ENCODE results near the gene PRG3.

PRG3 gene

DNA sequence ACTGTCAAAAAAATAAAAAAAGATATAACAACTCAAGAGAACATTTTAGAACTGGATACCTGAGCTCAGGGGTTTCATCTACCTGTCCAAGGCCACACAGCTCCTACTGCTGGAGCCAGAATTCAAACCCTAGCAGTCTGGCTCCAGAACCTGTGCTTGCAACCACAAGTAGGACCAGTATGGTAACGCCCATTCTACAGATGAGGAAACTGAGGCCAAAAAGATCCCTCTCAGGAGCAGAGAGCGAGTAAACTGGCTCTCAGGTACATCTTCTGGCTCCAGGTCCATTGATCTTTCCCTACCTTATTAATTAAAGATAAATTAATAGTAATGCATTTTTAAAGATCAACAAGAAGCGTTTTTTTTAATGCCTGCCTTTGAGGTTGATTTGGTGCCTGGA, 23.6 kb downstream of the PRG3 start:
- no peaks in the 10 kb centered on the region for H3K27me3 ChIP-seq (ENCODE audit: insufficient read depth, low read length, poor library complexity, severe bottlenecking)
- H3K4me1 ChIP-seq (ENCODE audit: insufficient read depth, low read length, poor library complexity, severe bottlenecking): peaks cover 49% of the 10 kb centered on the region
- H3K9me3 ChIP-seq (ENCODE audit: insufficient read depth, low read depth, low read length): no peaks in the 10 kb centered on the region
- peak overlapping the region; percentile 34 for H3K9ac ChIP-seq (ENCODE audit: low read depth, low read length, poor library complexity, severe bottlenecking)
- no peaks in the 10 kb centered on the region for H3K36me3 ChIP-seq (ENCODE audit: insufficient read depth, low read length)
- H3K4me3 ChIP-seq (ENCODE audit: low read length, poor library complexity, severe bottlenecking): no peak overlapping the region
- peaks cover 12% of the 10 kb centered on the region for H3F3A ChIP-seq (ENCODE audit: low read depth)
- no peaks in the 10 kb centered on the region for H3K9me2 ChIP-seq (replicated peaks; ENCODE audit: low read depth, low read length)
- no peak overlapping the region for H3K4me2 ChIP-seq (ENCODE audit: low read depth, low read length, poor library complexity, severe bottlenecking)
- TF ChIP-seq, protein P1, sequence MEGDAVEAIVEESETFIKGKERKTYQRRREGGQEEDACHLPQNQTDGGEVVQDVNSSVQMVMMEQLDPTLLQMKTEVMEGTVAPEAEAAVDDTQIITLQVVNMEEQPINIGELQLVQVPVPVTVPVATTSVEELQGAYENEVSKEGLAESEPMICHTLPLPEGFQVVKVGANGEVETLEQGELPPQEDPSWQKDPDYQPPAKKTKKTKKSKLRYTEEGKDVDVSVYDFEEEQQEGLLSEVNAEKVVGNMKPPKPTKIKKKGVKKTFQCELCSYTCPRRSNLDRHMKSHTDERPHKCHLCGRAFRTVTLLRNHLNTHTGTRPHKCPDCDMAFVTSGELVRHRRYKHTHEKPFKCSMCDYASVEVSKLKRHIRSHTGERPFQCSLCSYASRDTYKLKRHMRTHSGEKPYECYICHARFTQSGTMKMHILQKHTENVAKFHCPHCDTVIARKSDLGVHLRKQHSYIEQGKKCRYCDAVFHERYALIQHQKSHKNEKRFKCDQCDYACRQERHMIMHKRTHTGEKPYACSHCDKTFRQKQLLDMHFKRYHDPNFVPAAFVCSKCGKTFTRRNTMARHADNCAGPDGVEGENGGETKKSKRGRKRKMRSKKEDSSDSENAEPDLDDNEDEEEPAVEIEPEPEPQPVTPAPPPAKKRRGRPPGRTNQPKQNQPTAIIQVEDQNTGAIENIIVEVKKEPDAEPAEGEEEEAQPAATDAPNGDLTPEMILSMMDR (conservative IDR thresholded peaks at IDR 0.05; ENCODE audit: low read length): no peak
- no peak for TF ChIP-seq EZH2phosphoT487 (IDR thresholded peaks at IDR 0.05; ENCODE audit: borderline replicate concordance)
- H3K79me2 ChIP-seq (ENCODE audit: insufficient read depth, low read length): no peaks in the 10 kb centered on the region
- no peak overlapping the region for H2AFZ ChIP-seq (ENCODE audit: low read length)
- H4K20me1 ChIP-seq (ENCODE audit: insufficient read depth, low read length, poor library complexity, severe bottlenecking): no peaks in the 10 kb centered on the region

DNA sequence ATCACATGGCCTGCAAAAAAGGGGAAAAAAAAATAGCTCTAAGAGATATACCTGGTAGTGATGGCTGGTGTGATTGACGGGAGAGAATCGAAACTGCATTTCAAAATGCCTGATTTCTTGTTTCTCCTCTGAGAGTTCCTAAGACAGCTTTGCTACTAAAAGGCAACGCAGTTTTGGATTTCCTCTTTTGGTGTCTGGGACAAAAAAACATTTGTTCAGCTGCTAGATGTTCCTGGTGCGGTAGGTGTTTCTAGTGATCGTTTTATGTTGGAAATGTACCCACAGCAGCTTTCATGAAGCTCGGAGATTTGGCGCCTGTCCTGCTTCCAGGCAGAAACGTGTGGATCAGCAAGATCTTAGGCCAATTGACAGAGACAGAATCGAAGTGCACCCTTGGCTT, 24.7 kb downstream of the PRG3 start:
- H3K79me2 ChIP-seq (ENCODE audit: insufficient read depth, low read length): no peaks in the 10 kb centered on the region
- no peaks in the 10 kb centered on the region for H3K36me3 ChIP-seq (ENCODE audit: insufficient read depth, low read length)
- no peaks in the 10 kb centered on the region for H4K20me1 ChIP-seq (ENCODE audit: insufficient read depth, low read length, poor library complexity, severe bottlenecking)
- H3K27me3 ChIP-seq (ENCODE audit: insufficient read depth, low read length, poor library complexity, severe bottlenecking): no peaks in the 10 kb centered on the region
- TF ChIP-seq EZH2phosphoT487 (IDR thresholded peaks at IDR 0.05; ENCODE audit: borderline replicate concordance): no peak
- TF ChIP-seq, protein P1 (conservative IDR thresholded peaks at IDR 0.05; ENCODE audit: low read length): no peak
- H3K4me1 ChIP-seq (ENCODE audit: insufficient read depth, low read length, poor library complexity, severe bottlenecking): peaks cover 50% of the 10 kb centered on the region
- H3K4me2 ChIP-seq (ENCODE audit: low read depth, low read length, poor library complexity, severe bottlenecking): no peak overlapping the region
- peaks cover 12% of the 10 kb centered on the region for H3F3A ChIP-seq (ENCODE audit: low read depth)
- H2AFZ ChIP-seq (ENCODE audit: low read length): no peak overlapping the region; the same call in 1 of the 2 replicates
- H3K4me3 ChIP-seq (ENCODE audit: low read length, poor library complexity, severe bottlenecking): no peak overlapping the region
- no peaks in the 10 kb centered on the region for H3K9me2 ChIP-seq (replicated peaks; ENCODE audit: low read depth, low read length)
- H3K9ac ChIP-seq (ENCODE audit: low read depth, low read length, poor library complexity, severe bottlenecking): peak overlapping the region; percentile 24
- 0 out of 2 replicates have a peak, but pooled peaks cover under 1% of the 10 kb centered on the region for H3K9me3 ChIP-seq (ENCODE audit: insufficient read depth, low read depth, low read length)

DNA sequence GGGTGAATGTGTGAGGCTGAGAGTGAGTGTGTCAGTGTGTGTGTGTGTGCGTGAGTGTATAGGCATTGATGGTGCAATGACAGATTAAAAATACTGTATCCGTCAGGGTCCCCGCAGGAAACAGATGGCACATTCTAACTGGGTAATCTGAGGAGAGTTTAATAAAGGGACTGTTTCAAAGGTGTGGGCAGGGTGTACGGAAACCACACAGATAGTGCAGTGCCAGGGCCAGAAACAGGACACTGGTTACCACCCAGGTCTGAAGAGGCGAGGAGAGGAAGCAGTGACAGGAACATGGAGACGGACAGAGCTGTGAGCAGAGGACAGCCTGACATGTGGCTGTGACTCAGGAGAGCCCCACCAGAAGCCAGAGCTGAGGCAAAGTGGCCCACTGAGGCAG, 26.3 kb downstream of the PRG3 start:
- Histone ChIP-seq H3K4me1 (ENCODE audit: insufficient read depth, low read length, poor library complexity, severe bottlenecking) (peaks cover 50% of the 10 kb centered on the region), H4K20me1 (ENCODE audit: insufficient read depth, low read length, poor library complexity, severe bottlenecking) (no peaks in the 10 kb centered on the region), H2AFZ (ENCODE audit: low read length) (no peak overlapping the region), H3F3A (ENCODE audit: low read depth) (peaks cover 12% of the 10 kb centered on the region), H3K9ac (ENCODE audit: low read depth, low read length, poor library complexity, severe bottlenecking) (peak overlapping the region; percentile 68), H3K79me2 (ENCODE audit: insufficient read depth, low read length) (no peaks in the 10 kb centered on the region), H3K4me3 (ENCODE audit: low read length, poor library complexity, severe bottlenecking) (peak overlapping the region; percentile 62), H3K9me3 (ENCODE audit: insufficient read depth, low read depth, low read length) (0 out of 2 replicates have a peak, but pooled peaks cover 4% of the 10 kb centered on the region), H3K9me2 (replicated peaks; ENCODE audit: low read depth, low read length) (no peaks in the 10 kb centered on the region), H3K27me3 (ENCODE audit: insufficient read depth, low read length, poor library complexity, severe bottlenecking) (no peaks in the 10 kb centered on the region), H3K4me2 (ENCODE audit: low read depth, low read length, poor library complexity, severe bottlenecking) (peak overlapping the region; percentile 76), H3K36me3 (ENCODE audit: insufficient read depth, low read length) (no peaks in the 10 kb centered on the region)
- no peak for TF ChIP-seq EZH2phosphoT487 (IDR thresholded peaks at IDR 0.05; ENCODE audit: borderline replicate concordance)
- TF ChIP-seq, protein P1 (conservative IDR thresholded peaks at IDR 0.05; ENCODE audit: low read length): no peak
